CD14-positive monocyte (primary cell): ENCODE results near the gene CCL26. TPM values are rescaled to one million over a fixed set of nuclear protein-coding genes. Genes with fewer than 3 reads are reported as not detected.

Experiments
- DNase-seq, 3 donors: peaks; one replicate each; pipeline ENCODE4 v3.0.0-alpha.2; 2011 to 2022
- H2AFZ ChIP-seq: 2 replicates; pipeline ENCODE4 v1.6.0; 2012; ENCODE audit warnings: mild to moderate bottlenecking, low read depth, low read length, inconsistent platforms; ENCODE audit not compliant: insufficient read depth, poor library complexity, severe bottlenecking
- H3K27ac ChIP-seq, 2 donors: 1 replicate in 1 of 2; 2 replicates in 1 of 2; pipeline ENCODE4 v1.5.1; 2012 to 2013; ENCODE audit warnings: low read length in 2 of 2, control low read depth in 1 of 2, inconsistent platforms in 1 of 2, low read depth in 1 of 2, mild to moderate bottlenecking in 1 of 2
- H3K27me3 ChIP-seq, 2 donors: one replicate each; pipeline versions ENCODE4 v1.6.0 to v1.6.1; 2011 to 2013; ENCODE audit warnings: low read length in 2 of 2; ENCODE audit not compliant: control insufficient read depth in 2 of 2, insufficient read depth in 2 of 2
- H3K36me3 ChIP-seq, 2 donors: replicated peaks in 1 of 2; 1 replicate in 1 of 2; 2 replicates in 1 of 2; pipeline versions ENCODE4 v1.5.1 to v1.6.1; 2012 to 2013; ENCODE audit warnings: low read length in 2 of 2, control low read depth in 1 of 2, inconsistent platforms in 1 of 2, mild to moderate bottlenecking in 1 of 2; ENCODE audit not compliant: insufficient read depth in 2 of 2, control insufficient read depth in 1 of 2
- H3K4me1 ChIP-seq, 2 donors: 1 replicate in 1 of 2; 2 replicates in 1 of 2; pipeline versions ENCODE4 v1.5.1 to v1.6.1; 2012 to 2013; ENCODE audit warnings: low read length in 2 of 2, control low read depth in 1 of 2, inconsistent platforms in 1 of 2, mild to moderate bottlenecking in 1 of 2, moderate library complexity in 1 of 2; ENCODE audit not compliant: insufficient read depth in 2 of 2, control insufficient read depth in 1 of 2
- H3K4me2 ChIP-seq: replicated peaks from 2 replicates; pipeline ENCODE3; 2012; ENCODE audit warnings: low read length, moderate library complexity, mild to moderate bottlenecking; ENCODE audit not compliant: poor library complexity, severe bottlenecking; ENCODE audit errors: extremely low read depth
- H3K4me3 ChIP-seq, 3 experiments: fragments of 200-600 bp in 1 of 3; sonication (generic) in 1 of 3; replicated peaks in 1 of 3; 1 replicate in 2 of 3; 2 replicates in 1 of 3; pipeline ENCODE4 v1.5.1; 2011 to 2013; ENCODE audit warnings: low read length in 3 of 3, mild to moderate bottlenecking in 3 of 3, control low read depth in 2 of 3, low read depth in 2 of 3, inconsistent platforms in 1 of 3, moderate library complexity in 1 of 3
- H3K79me2 ChIP-seq: 2 replicates; pipeline ENCODE4 v1.6.0; 2012; ENCODE audit warnings: mild to moderate bottlenecking, control low read depth, inconsistent platforms, low read length, moderate library complexity; ENCODE audit not compliant: insufficient read depth
- H3K9ac ChIP-seq: 2 replicates; pipeline ENCODE4 v1.6.0; 2017; ENCODE audit warnings: low read length, mild to moderate bottlenecking; ENCODE audit not compliant: insufficient read depth, poor library complexity, severe bottlenecking
- H3K9me3 ChIP-seq, 2 donors: replicated peaks in 1 of 2; 1 replicate in 1 of 2; 2 replicates in 1 of 2; pipeline versions ENCODE4 v1.5.1 to v1.6.1; 2012 to 2013; ENCODE audit warnings: low read length in 2 of 2, control low read depth in 1 of 2; ENCODE audit not compliant: control insufficient read depth in 1 of 2, insufficient read depth in 1 of 2
- H4K20me1 ChIP-seq: 2 replicates; pipeline ENCODE4 v1.6.0; 2012; ENCODE audit warnings: mild to moderate bottlenecking, low read length, control low read depth, moderate library complexity; ENCODE audit not compliant: insufficient read depth
- H3K27ac Mint-ChIP-seq, 7 donors: one replicate each; pipeline ENCODE4 v1.8.0; 2020; ENCODE audit warnings: mild to moderate bottlenecking in 7 of 7, mixed read lengths in 7 of 7, moderate library complexity in 6 of 7, inconsistent platforms in 2 of 7
- H3K27me3 Mint-ChIP-seq, 3 donors: one replicate each; pipeline ENCODE4 v1.8.0; 2021 to 2022; ENCODE audit warnings: low read depth in 3 of 3, mild to moderate bottlenecking in 3 of 3, mixed read lengths in 3 of 3, moderate library complexity in 3 of 3, inconsistent platforms in 1 of 3
- H3K36me3 Mint-ChIP-seq, 2 donors: one replicate each; pipeline ENCODE4 v1.8.0; 2020; ENCODE audit warnings: mixed read lengths in 2 of 2, inconsistent platforms in 1 of 2, mild to moderate bottlenecking in 1 of 2
- H3K4me1 Mint-ChIP-seq: one replicate; pipeline ENCODE4 v1.8.0; 2020; ENCODE audit warnings: mild to moderate bottlenecking, mixed read lengths
- H3K4me3 Mint-ChIP-seq, 2 donors: one replicate each; pipeline ENCODE4 v1.8.0; 2020; ENCODE audit warnings: mild to moderate bottlenecking in 2 of 2, mixed read lengths in 2 of 2, moderate library complexity in 1 of 2
- H3K9me3 Mint-ChIP-seq, 7 donors: one replicate each; pipeline ENCODE4 v1.8.0; 2020 to 2022; ENCODE audit warnings: mixed read lengths in 7 of 7, mild to moderate bottlenecking in 6 of 7, moderate library complexity in 6 of 7, inconsistent platforms in 2 of 7
- WGBS: methylation state at CpG from one replicate; pipeline ENCODE4 v1.1.5; 2013; ENCODE audit warnings: missing lambda C conversion rate; ENCODE audit not compliant: insufficient coverage; 5-methylcytosine and 5-hydroxymethylcytosine counted together
- intact Hi-C, 2 donors: fragments of 100-400 bp; cut with micrococcal nuclease; formaldehyde crosslinking; loops; one replicate each; pipeline versions ENCODE4 v1.15.0 to v1.15.1; 2023
- polyA plus RNA-seq, 3 donors: library from polyadenylated mRNA; depleted of rRNA in 1 of 3; unstranded in 2 of 3; stranded (reverse) in 1 of 3; fragments of 300-500 nt in 2 of 3; fragments of >200 nt in 1 of 3; fragmentation: Illumina TruSeq in 2 of 3; gene quantifications; 1 replicate in 2 of 3; 2 replicates in 1 of 3; pipeline ENCODE4 v1.2.3, GENCODE V29; 2012 to 2021
- TF ChIP-seq, protein P1 (sequence below): fragments of 200-600 bp; IDR thresholded peaks from one replicate; pipeline ENCODE4 v1.8.0; 2022; ENCODE audit warnings: antibody characterized with exemption, mild to moderate bottlenecking

Gene CCL26
- polyA plus RNA-seq, 3 donors = not detected

DNA sequence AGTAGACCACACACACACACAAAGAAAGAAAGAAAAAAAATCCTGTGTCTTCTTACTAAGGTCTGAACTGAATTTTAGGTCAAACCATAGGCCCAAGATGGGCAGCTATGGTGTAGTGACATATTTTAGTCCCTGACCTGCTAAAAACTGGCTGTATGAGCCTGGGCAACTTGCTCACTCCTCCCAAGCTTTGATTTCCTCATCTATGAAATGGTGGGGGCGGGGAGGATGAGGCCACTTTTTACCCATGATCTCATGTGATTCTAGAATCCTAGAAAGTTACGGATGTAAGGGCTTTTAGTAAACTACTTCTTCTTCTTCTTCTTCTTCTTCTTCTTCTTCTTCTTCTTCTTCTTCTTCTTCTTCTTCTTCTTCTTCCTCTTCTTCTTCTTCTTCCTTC is 47.7 kb upstream of the CCL26 start:
- no peaks in the 10 kb centered on the region for H3K9me3 ChIP-seq
- H3K79me2 ChIP-seq = no peaks in the 10 kb centered on the region
- H3K4me3 ChIP-seq = peak overlapping the region in 1 of 3 experiments; percentile 47
- WGBS = no CpG with 5 or more reads among the region's 2 CpGs
- peak overlapping the region in 1 of 2 donors; percentile 6 for H3K4me3 Mint-ChIP-seq
- no peaks in the 10 kb centered on the region for H3K36me3 Mint-ChIP-seq
- no peaks in the 10 kb centered on the region for H3K36me3 ChIP-seq
- peaks cover 24 to 32% of the 10 kb centered on the region in 2 donors for H3K4me1 ChIP-seq
- intact Hi-C loops = loop anchor here in 1 of 2 donors (10.0 kb wide), 1 partner anchor 45 kb away; no protein-coding TSS in a partner anchor
- peaks cover 0 to 6% of the 10 kb centered on the region in 2 donors for H3K27me3 ChIP-seq
- DNase-seq = peak; percentile 60 to 79 (median 72)
- peaks cover 12 to 18% (median 12%) of the 10 kb centered on the region in 3 donors for H3K27me3 Mint-ChIP-seq
- peak overlapping the region; percentile 46 to 91 (median 78) for H3K27ac Mint-ChIP-seq
- no peak overlapping the region for H3K9ac ChIP-seq
- TF ChIP-seq, protein P1, sequence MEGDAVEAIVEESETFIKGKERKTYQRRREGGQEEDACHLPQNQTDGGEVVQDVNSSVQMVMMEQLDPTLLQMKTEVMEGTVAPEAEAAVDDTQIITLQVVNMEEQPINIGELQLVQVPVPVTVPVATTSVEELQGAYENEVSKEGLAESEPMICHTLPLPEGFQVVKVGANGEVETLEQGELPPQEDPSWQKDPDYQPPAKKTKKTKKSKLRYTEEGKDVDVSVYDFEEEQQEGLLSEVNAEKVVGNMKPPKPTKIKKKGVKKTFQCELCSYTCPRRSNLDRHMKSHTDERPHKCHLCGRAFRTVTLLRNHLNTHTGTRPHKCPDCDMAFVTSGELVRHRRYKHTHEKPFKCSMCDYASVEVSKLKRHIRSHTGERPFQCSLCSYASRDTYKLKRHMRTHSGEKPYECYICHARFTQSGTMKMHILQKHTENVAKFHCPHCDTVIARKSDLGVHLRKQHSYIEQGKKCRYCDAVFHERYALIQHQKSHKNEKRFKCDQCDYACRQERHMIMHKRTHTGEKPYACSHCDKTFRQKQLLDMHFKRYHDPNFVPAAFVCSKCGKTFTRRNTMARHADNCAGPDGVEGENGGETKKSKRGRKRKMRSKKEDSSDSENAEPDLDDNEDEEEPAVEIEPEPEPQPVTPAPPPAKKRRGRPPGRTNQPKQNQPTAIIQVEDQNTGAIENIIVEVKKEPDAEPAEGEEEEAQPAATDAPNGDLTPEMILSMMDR = no peak
- peaks cover 0 to 14% (median 2%) of the 10 kb centered on the region in 7 donors for H3K9me3 Mint-ChIP-seq
- peak overlapping the region in 1 of 2 donors; percentile 59 for H3K27ac ChIP-seq
- H3K4me2 ChIP-seq = peak overlapping the region; percentile 41
- H4K20me1 ChIP-seq = no peaks in the 10 kb centered on the region
- H3K4me1 Mint-ChIP-seq = peaks cover 26% of the 10 kb centered on the region
- H2AFZ ChIP-seq = no peak overlapping the region

DNA sequence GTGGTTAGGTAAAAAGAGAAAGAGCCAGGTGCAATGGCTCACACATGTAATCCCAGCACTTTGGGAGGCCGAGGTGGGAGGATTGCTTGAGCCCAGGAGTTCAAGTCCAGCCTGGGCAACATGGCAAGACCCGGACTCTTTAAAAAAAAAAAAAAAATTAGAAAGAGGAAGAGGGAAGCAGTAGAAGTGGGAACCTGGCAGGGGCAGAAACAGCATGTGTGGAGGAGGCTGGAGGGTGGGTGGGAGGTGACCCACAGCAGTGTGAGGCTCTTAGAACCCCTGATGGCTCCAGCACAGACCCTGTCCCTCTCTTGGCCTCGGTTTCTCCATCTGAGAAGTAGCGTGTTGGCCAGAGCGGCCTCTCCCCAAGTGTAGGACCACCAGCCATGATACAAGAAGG is 46.5 kb upstream of the CCL26 start:
- Mint-ChIP-seq H3K27me3 (peaks cover 19 to 26% (median 19%) of the 10 kb centered on the region in 3 donors), H3K4me1 (peaks cover 35% of the 10 kb centered on the region), H3K4me3 (no peak overlapping the region), H3K27ac (peak overlapping the region in 4 of 7 donors; percentile 41 to 84 (median 76)), H3K36me3 (no peaks in the 10 kb centered on the region), H3K9me3 (peaks cover 0 to 14% (median 2%) of the 10 kb centered on the region in 7 donors)
- no peaks in the 10 kb centered on the region for H3K79me2 ChIP-seq
- H3K9ac ChIP-seq = no peak overlapping the region
- intact Hi-C loops = loop anchor here in 1 of 2 donors (10.0 kb wide), 1 partner anchor 46 kb away; no protein-coding TSS in a partner anchor
- peak overlapping the region; percentile 22 for H3K4me2 ChIP-seq
- peaks cover 0 to 7% of the 10 kb centered on the region in 2 donors for H3K27me3 ChIP-seq
- no peaks in the 10 kb centered on the region for H3K9me3 ChIP-seq
- peaks cover 31 to 42% of the 10 kb centered on the region in 2 donors for H3K4me1 ChIP-seq
- 100% methylated on average over 1 of the region's 5 CpGs for WGBS
- TF ChIP-seq, protein P1 = no peak
- H2AFZ ChIP-seq = no peak overlapping the region
- H3K27ac ChIP-seq = no peak overlapping the region
- peak; percentile 21 to 29 (median 27) for DNase-seq
- H4K20me1 ChIP-seq = no peaks in the 10 kb centered on the region
- H3K36me3 ChIP-seq = no peaks in the 10 kb centered on the region
- no peak overlapping the region for H3K4me3 ChIP-seq
